ENCODE measurements around the gene LMF1.

Gene LMF1

DNA sequence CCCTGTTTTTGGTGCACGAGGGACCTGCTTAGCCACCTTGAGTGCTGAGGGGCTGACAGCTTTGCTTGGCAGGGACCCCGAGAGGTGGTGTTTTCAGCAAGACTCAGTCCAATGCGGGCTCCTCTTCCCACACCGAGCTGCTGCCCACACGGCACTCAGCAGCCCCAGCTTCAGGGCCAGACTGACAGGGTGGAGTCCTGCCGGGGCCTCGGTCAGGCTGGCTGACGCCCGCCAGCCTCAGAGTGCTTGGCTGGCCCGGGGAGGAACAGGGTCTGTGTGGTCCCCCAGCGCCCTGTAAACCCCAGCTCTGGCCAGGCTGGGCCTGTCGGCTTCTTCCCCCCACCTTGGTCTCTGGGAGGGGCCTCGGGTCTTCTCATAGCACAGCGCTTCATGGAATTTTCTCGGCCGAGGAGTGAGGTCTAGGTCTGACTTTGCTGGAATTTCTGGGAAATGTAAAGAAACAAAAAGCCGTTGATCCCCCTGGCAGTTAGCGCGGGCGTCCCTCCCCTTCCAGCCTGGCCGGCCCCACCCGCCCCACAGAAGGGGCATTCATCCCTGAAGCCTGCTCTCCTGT lies 13.4 kb upstream of the LMF1 start:
- no peak for DNase-seq

DNA sequence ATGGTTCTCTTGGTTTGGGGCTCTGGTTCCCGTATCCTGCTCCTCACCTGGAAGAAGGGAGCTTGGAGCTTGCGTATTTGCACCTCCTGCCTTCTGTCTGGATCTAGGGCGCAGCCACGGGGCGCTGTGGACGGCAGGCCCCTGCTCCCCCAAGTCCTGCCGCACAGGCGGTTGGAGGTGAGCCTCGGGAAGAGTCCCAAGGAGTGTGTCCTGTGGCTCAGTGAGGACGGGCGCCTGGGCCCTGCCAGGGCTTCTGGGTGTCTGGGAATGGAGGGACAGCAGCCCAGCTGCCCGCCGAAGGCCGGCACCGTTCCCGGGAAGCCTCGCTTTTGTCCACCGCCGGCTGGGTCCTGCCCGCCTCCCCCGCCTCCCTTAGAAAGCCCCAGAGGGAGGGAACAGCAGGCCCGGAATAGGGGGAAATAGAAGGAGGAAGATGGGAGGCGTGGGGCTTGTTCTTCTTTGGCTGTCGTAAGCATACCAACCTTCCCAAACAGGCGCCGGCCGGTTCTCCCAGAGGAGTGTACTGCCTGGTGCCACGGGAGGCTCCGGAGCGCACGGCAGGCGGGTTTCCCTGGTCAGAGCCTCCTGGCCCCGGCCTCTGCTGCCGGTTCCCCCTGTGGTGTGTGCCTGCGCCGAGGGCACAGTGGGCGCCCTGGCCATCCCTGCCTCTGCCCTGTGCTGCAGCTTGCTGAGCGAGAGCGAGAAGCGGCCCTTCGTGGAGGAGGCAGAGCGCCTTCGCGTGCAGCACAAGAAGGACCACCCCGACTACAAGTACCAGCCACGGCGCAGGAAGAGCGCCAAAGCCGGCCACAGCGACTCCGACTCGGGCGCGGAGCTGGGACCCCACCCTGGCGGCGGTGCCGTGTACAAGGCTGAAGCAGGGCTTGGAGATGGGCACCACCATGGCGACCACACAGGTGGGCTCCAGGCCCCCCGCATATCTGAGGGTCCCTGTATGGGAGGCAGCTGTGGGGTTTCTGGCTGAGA lies 12.6 kb upstream of the LMF1 start:
- no peak for DNase-seq

DNA sequence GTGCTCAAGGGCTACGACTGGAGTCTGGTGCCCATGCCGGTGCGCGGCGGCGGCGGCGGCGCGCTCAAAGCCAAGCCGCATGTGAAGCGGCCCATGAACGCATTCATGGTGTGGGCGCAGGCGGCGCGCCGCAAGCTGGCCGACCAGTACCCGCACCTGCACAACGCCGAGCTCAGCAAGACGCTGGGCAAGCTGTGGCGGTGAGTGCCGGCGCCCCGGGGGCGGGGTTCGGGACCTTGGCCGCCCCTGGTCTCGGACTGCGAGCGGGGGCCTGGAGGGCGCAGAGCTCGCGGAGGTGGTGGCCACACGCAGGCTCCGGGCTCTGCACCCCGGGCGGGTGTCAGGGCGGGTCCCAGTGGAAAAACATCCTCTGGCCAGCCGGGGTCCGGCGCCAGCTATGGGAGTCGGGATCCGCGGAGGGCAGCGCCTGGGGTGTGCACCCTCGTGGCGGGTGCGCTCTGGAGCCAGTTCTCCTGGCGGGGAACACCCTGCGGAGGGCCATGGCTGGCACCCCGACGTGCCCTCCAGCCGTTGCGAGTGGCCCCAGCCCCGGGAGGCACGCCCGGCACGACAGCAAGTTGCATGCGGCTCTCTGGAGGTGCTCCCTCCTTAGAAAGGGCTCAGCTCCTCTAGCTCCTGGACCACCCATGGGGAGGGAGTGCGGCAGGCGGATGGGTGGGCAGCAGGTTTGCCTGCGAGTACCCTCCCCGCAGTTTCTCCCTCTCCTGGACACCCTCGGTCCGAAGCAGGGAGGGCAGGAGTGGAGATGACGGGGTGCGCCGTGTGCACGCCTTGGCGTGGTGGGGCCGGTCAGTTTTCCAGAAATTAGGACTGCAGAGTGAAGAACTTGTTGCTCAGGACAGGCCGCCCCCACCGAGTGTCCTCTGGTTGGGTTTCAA lies 11.6 kb upstream of the LMF1 start:
- DNase-seq = no peak

DNA sequence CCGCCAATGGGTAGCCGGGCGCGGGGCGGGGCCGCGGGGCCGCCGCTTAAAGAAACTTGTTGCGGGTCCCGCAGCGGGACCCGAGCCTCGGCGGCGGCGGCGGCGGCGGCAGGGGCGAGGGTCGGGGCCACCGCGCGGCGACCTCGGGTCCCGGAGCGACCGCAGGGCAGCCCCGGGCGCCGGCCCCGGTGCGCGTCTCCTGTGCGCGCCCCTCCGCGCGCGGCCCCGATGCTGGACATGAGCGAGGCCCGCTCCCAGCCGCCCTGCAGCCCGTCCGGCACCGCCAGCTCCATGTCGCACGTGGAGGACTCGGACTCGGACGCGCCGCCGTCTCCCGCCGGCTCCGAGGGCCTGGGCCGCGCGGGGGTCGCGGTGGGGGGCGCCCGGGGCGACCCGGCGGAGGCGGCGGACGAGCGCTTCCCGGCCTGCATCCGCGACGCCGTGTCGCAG lies 10.9 kb upstream of the LMF1 start, which contains the start of gene SOX8:
SOX8 (plus strand) TSS at position 76 of the 450 bp plus-strand sequence; CDS start at position 229, 153 bp downstream.
- no peak for DNase-seq

DNA sequence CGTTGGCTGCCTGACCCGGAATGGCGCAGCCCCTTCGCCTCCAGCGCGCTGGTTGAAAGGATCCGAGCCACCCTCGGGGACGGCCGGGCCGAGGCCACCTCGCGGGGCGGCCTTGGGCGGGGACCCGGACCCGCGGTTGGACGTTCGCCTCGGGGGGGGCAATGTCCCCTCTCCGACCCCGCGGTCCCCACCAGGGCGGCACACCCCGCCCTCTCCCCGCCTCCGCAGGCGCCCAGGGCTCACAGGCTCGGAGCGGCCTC lies 9.7 kb upstream of the LMF1 start:
- DNase-seq = no peak

DNA sequence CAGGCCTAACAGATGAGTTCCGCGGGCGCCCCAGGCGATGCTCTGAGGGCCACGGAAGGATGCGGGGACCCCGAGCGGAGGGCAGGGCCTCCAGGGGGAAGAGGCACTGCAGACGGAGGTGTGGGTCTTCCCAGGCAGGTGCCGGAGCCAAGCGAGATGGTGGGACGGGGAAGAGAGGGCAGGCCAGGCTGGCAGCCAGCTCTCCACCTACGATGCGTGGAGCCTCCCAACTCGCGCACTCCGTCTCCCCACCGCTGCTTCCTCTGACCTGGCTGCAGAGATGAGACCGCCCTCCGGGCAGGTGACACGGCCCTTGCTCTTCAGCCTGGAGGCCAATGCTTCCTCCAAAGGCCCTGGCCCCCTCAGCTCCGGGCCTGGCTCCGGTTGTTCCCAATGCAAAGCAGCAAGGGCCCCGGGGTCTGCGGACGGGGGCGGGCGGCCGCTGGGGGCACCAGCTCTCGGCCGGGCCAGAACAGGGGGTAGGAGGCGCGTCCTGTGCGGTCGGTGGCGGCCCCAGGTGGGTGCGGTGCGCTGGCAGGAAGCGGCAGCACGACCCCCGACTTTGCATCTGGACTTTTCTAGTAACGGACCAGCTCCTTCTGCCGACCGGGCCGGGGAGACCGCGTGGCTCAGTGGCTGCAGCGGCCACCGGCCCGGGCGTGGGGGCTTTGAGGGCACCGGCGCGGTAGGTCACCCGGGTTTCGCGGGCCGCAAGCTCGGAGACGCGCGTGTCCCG lies 9.2 kb upstream of the LMF1 start:
- DNase-seq = no peak

DNA sequence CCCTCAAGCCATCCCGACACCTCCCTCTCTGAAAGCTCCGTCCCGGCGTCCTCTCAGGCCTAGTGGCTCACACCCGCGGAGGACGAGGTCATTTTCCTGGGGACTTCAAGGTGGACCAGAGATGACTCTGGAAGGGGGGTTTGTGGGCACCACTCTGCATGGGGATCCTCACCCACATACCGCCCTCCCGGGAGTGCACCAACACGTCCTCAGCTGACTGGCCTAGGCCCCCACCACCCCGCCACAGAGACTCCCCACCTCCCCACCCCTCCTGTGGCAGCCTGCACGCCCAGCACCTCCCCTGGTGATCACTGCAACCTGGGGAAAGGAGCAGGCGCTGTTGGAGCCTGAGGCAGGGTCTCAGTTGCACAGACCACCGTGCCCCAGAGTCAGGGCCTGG lies 8.4 kb upstream of the LMF1 start:
- DNase-seq = no peak

DNA sequence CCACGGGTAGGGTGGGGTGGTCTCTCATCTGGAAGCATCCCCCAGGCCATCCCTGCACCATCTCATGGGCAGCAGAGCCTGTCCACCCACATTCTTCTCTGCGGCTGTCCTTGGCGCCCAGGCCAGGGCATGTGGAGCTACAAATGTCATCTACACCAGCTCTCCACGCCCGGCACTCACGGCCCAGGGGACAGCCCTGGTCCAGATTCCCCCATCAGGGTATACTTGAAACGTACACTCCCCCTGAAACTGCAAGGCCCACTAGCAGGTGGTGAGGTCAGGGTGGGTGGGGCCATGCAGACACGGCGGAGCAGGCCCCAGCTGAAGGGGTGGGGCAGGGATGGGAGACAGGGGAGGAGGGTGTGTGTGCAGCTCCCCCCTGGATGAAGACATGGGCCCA lies 7.6 kb upstream of the LMF1 start:
- no peak for DNase-seq

DNA sequence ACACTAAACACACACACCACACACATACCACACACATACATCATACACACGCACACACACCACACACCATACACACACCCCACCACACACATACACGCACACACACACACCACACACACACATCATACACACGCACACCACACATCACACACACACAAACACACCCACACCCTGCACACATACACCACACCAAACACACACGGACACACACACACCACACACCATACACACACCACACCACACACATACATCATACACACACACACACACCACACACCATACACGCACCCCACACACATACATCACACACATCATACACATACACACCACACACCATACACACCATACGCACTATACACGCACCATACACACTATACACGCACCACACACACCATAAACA lies 7.1 kb upstream of the LMF1 start:
- no peak for DNase-seq

DNA sequence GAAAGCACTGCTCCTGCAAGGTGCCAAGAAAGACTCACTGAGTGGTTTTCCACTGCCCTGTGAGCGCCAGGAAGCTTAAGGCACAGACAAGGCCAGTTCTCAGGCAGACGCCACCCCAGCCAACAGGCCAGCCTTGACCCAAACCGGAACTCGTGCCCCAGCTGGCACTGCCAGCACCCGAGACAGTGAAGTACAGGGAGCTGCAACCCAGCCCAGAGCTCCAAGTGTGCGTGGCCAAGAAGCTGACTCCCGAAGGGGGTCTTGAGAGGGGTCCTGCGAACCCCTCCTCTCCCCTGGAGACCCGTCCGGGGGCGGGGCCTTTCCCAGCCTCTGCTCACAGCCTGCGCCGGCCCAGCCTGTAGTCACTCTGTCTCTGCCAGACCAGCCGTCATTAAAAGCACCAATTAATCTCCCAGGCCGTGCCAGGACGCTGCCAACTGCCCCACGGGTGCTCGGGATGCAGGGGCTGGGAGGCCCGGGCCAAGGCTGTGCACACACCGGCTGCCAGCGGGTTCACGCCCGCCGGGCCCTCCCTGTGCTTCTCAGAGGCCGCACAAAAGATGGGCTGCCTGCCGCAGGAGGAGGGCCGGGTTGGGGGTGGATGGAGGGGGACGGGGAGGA lies 6.4 kb upstream of the LMF1 start:
- no peak for DNase-seq

DNA sequence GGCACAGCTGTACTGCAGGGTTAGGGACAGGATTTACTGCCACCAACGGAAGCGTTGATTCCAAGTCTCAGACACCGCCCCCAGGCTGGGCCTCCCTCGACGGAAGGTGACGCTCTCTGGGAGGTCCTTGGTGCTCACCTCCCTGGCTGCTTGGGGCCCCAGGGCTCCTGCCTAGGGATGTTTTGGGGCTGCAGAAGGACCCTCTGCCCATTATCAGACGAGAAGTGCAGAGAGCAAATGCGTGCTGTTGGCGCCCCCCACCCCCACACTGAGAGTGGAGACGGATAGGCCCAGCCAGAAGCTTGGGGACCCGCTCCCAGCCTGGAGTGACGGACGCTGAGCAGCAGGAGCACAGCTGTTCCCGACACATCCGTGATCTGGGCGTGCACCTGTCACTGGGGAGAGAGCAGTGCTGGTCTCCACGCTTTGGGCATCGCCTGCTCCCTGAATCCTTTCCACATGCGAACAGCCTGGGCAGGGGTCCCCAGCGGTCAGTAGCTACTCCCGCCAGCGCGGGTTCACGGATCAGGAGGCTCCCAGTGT lies 5.7 kb upstream of the LMF1 start:
- DNase-seq = no peak

DNA sequence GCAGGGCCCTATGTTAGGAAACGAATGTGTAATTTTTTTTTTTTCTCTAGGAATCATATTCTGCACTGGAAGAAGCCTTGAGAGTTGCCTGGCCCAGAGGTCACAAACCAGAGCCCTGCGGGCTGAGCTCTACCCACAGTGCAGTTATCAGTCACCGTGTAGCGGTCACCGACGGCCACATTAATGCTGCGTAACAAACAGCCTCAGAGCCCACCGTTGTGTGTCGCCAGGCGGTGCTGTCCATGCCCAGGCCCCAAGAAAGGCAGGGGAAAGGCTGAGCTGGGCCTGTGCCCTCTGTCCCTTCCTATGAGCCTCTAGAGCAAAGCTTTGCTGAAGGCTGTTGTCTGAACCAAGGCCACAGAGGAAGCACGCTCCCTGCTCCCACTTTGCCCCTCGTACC lies 4.5 kb upstream of the LMF1 start:
- DNase-seq = no peak

DNA sequence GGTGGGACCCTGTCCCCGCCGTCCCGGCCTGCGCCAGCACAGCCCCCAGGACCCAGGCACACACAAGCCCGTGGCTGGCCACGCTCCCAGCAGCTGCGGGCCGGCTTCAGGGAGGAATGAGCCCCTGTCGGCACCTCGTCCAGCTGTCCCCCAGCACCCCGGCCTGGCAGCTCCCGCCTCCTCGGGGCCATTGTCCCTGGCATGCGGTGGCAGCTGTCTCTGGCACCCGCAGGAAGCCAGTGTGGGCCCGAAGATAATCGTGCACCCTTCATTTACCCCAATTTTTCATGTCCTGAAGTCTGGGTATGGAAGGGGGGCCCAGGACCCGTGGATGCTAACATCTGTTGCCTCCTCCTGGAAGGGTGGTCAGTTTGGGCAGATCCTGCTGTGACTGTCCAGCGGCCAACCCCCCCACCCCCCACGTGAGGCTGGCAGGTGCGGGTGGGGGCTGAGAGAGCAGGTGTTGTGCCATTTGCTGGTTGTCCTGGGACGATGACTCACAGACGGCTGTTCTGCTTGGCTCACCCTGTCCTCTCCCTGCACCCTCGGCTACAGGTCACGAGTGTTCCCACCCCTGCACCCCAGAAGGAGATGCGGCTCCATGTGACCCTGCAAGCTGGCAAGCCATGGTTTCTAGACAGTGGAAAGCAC lies 4.0 kb upstream of the LMF1 start:
- DNase-seq = no peak

DNA sequence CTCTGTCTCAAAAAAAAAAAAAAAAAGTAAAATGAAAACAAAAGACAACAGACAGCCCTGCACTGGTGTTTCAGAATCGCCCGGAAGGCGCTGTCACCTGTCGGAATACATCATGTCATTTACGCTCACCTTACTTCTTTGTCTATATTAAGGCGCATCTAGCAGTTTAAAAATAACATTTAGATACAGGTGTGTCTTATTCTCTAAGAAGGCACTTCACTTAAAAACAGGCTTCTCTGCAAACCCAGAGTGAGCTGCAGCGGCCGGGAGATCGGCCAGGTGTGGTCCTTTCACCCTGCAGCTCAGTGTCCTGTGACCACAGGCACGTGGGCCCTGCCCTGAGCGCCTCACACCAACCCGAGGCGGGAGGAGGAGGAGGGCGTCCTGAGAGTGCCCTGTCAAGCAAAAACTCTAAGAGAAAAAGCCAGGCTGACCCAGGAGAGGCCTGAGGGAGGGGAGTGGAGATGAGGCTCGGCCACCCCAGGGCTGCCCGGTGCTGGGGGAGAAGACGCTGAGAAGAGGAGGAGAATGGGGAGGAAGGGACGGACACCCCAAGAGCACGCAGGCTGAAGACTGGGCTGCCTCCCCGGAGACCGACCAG lies 3.3 kb upstream of the LMF1 start:
- DNase-seq = no peak

DNA sequence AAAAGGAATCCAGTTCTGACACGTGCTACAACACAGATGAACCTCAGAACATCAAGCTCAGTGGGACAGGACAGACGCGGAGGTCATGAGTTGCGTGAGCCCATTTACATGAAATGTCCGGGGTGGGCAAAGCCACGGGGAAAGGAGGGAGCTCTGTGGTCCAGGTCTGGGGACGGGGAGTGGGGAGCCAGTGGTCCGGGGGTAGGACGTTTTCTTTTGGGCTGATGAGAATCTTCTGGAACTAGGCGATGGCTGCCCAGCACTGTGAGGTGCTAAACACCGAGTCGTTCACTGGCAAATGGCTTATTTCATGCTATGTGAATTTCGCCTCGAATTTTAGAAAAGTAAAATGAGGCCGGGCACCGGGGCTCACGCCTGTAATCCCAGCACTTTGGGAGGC lies 2.6 kb upstream of the LMF1 start:
- DNase-seq = no peak

DNA sequence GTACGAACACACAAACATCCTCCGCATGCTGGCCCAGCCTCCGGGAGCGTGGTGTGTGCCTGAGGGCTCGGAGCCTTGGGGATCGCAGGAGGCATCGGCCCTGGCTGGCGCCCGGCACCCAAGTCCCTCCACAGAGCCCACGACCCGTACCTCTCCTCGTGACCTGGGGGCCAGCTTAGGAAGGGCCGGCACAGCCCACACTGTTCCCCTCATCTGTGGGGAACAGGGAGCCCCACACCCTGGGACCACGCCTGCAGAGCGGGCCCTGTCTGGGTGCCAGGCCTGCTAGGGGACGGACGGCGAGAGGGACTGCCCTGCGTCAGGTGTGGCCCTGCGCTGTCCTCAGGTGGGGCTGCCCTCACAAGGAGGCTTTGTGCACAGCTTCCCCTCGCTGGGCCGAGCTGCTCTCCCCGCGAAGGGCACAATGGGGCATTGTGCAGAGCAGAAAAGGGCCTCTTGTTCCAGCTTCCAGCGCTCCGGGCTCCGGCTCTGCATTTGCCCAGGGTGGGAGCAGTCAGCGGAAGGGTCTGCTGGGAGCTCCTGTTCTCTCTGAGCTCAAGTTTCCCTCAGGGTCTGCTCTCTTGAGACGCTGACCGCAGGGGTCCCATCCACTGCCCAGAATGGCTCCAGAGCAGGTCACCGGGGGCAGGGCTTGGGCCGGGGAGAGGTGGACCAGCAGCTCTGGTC lies 1.7 kb upstream of the LMF1 start:
- DNase-seq = no peak

DNA sequence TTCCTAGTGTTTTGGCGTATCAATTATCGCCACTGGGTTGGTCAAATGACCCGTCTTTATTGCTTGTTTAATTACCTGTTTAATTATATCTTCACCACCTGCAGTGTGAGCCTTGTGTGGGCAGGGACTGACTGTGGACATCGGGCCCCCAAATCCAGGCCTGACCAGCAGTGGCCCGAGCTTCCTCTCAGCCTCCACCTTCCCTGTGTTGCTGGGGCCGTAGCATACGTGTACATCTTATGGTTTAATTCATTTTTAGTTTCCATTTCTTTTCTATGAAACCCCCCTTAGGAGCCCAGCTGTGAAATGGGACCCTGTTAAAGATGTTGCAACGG lies 1.2 kb upstream of the LMF1 start:
- no peak for DNase-seq

DNA sequence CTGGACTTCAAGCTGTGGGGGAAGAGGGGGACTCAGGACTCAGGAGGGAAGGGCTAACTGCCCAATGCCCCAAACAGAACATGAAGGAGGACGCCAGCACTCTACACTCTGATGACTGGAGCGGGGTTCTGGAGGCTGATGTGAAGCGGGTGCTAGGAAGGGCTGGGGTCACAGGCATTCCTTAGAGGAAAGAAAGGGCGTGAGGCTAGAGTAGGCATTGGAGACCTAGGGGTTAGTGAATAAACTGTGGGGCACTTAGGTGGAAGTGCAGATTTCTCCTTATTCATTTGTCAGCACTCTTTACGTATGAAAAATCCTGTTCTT lies 760 bp upstream of the LMF1 start:
- no peak for DNase-seq

DNA sequence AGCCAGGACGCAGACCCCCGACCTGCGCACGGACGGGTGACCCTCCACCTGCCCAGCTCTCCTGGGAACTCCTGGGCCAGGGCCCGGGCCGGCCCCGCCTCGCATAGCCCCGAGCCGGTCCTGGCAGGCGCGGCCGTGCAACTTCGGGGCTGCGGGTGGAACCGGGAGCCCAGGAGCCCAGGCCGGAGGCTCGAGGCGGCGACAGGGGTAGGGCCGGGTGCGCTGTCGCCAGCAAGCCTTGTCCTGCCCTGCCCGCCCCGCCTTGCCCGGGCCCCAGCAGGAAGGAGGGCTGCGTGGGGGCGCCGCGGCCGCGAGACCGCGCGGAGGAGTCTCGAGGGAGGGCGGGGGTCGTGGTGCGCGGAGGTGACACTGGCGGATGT lies 408 bp downstream of the LMF1 start:
- DNase-seq = no peak

DNA sequence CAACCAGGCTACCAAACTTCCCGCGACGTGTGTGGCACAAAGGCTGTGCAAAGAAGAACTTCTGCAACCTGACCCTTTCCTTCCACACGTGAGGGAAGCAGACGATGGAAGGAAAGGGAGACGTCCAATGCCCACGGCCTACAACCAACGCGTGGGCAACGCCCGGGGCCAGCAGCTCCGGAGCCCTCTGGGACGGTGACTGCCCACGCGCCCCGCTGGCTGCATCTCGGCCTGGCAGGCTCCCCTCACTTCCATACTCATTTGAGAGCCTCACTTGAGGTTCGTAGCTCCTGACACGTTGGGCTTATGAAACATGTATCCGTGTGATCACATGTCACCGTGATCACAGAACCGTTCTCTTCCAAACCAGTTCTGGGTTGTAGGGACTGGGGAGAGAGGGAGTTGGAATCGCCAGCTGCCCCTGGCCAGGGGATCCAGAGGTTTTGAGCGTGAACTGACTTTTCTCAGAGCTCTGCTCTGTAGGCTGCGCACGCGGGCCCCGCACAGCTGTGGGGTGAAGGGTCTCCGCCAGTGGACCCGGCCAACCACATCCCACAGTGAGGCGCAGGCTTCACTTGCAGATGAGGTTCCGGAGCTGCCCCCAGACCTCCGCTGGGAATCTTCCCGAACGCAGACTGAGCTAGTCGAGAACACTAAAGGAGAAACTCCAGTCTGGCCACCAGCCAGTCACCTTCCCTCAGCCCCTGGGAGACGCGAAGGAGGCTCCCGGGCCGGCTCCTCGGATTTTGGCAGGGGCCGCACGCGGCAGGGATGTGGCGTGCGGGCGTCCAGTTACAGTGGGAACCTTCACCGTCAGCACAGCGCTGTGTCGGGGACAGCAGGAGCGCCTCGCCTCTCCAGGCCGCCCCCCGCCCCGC lies 1.0 kb downstream of the LMF1 start:
- peak; percentile 28 for DNase-seq
